ENCODE measurements around the gene KLRC3.
"Not testable (repeated sequence)": the region's sequence is repeated elsewhere in the genome, so short reads cannot be mapped to it uniquely, and the experiment has no call there.

The KLRC3 gene

GRCh38 chr12:10420334-10420733 lies at the start of gene KLRC3:
TSS of gene KLRC3 (minus strand) at chr12:10420595. CDS start at chr12:10420550, 45 bp downstream.
- not testable (repeated sequence) for DNase-seq (ENCODE audit: low read depth, low spot score)

GRCh38 chr12:10469701-10470100 lies 49.3 kb upstream of the KLRC3 start:
- no peak for DNase-seq (ENCODE audit: low read depth, low spot score)

- DNase-seq (ENCODE audit: low read depth, low spot score): no peak
Observed at GRCh38 chr12:10466311-10466710, 45.9 kb upstream of the KLRC3 start.

GRCh38 chr12:10457760-10458159 lies 37.4 kb upstream of the KLRC3 start:
- no peak for DNase-seq (ENCODE audit: low read depth, low spot score)

- DNase-seq (ENCODE audit: low read depth, low spot score): no peak
Observed at GRCh38 chr12:10456856-10457255, 36.5 kb upstream of the KLRC3 start.

GRCh38 chr12:10455766-10456165 lies 35.4 kb upstream of the KLRC3 start:
- no peak for DNase-seq (ENCODE audit: low read depth, low spot score)

- DNase-seq (ENCODE audit: low read depth, low spot score): no peak
Observed at GRCh38 chr12:10454531-10454930, 34.1 kb upstream of the KLRC3 start.

DNA sequence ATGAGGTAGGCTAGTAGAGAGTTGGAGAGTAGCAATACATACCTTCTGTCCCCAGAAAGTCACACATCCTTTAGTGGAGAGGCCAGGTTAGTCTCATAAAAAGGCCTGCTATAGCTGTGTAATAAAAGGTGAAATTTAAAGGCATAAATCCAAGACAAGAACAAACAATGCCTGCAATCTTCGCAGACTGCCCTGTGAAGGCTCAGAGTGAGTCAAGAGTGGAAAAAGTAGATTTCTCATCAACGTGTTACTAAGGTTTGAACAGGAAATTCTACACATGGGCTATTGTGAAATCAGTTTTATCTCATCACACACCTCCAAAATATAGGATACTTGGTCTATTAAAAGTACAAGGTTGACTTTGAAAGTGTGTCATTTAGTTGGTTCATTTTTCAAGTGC lies 32.8 kb upstream of the KLRC3 start, which contains the start of gene KLRC1:
TSS of gene KLRC1 (minus strand) at position 222 of the 400 bp plus-strand sequence. CDS start 2,221 bp downstream, outside the sequence.
- no peak for DNase-seq (ENCODE audit: low read depth, low spot score)

- no peak for DNase-seq (ENCODE audit: low read depth, low spot score)
Observed at GRCh38 chr12:10448236-10448635, 27.8 kb upstream of the KLRC3 start.

DNA sequence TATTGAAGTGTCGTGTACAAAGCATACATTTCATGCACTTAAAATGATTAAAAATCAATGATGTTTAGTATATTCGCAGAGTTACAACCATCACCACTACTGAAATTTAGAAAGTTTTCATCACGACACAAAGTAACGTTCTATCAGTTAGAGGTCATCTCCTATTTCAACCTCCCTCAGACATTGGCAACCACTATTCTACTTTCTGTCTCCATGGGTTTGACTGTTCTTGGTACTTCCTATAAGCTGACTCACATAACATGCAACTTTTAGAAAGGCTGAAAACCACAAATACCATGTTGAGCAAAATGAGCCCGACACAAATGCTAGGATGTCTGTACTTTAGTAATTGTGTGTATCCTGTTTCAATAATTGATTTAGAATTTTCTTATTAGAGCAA lies 25.7 kb upstream of the KLRC3 start:
- not testable (repeated sequence) for DNase-seq (ENCODE audit: low read depth, low spot score)

DNA sequence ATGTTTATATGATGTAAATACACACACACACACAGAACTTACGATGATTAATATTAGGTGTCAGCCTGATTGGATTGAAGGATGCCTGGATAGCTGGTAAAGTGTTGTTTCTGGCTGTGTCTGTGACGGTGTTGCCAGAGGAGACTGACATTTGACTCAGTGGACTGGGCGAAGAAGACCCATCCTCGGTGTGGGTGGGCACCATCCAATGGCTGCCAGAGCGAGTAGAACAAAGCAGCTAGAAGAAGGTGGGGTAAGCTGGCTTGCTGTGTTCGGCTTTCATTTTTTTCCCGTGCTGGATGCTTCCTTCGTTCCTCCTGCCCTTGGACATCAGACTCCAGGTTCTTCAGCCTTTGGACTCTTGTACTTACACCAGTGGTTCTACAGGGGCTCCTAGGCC lies 20.7 kb upstream of the KLRC3 start:
- DNase-seq (ENCODE audit: low read depth, low spot score): not testable (repeated sequence)

GRCh38 chr12:10439608-10440274 lies 19.3 kb upstream of the KLRC3 start:
- DNase-seq (ENCODE audit: low read depth, low spot score): not testable (repeated sequence)

DNA sequence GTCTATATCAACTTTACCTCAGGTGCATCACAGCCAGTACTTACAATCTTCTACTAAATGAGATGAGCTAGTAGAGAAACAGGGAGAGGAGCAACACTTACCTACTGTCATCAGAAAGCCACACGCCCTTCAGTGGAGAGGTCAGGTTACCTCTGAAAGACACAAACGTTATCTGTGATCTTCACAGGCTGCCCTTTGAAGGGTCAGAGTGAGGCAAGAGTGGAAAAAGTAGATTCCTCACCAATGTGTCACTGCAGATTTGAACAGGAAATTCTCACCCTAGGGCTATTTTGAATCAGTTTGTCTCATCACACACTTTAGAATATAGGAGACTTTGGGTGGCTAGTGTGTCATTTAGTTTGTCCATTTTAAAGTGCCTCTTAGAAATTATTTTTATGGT lies 17.2 kb upstream of the KLRC3 start:
- not testable (repeated sequence) for DNase-seq (ENCODE audit: low read depth, low spot score)

DNA sequence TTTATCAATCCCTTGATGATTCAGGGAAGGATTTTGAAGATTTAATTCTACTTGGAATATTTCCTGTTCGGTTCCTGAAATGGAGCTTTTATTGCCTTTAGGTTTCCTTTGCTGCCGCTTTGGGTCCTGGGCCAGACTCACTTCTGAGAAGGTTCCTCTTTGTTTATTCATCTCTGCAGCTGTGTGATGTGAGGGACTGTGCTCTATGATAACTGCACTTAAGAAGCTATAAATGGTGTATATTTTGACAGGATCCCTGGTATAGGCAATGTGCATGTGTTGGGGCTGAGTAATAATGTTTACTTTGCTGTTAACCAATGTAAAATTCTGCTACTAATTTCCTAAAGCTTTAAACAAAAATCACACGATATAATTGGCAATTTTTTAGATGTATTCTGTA lies 15.4 kb upstream of the KLRC3 start, which contains the start of gene KLRC2:
TSS of gene KLRC2 (minus strand) at position 195 of the 400 bp plus-strand sequence. CDS start at position 171, 24 bp downstream.
- not testable (repeated sequence) for DNase-seq (ENCODE audit: low read depth, low spot score)

DNA sequence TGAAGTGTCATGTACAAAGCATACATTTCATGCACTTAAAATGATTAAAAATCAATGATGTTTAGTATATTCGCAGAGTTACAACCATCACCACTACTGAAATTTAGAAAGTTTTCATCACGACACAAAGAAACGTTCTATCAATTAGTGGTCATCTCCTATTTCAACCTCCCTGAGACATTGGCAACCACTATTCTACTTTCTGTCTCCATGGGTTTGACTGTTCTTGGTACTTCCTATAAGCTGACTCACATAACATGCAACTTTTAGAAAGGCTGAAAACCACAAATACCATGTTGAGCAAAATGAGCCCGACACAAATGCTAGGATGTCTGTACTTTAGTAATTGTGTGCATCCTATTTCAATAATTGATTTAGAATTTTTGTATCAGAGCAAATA lies 10.2 kb upstream of the KLRC3 start:
- not testable (repeated sequence) for DNase-seq (ENCODE audit: low read depth, low spot score)

DNA sequence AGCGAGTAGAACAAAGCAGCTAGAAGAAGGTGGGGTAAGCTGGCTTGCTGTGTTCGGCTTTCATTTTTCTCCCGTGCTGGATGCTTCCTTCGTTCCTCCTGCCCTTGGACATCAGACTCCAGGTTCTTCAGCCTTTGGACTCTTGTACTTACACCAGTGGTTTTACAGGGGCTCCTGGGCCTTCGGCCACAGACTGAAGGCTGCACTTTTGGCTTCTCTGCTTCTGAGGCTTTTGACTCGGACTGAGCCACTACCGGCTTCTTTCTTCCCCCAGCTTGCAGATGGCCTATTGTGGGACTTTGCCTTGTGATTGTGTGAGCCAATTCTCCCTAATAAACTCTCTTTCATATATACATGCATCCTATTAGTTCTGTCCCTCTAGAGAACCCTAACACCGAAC lies 5.5 kb upstream of the KLRC3 start:
- not testable (repeated sequence) for DNase-seq (ENCODE audit: low read depth, low spot score)

DNA sequence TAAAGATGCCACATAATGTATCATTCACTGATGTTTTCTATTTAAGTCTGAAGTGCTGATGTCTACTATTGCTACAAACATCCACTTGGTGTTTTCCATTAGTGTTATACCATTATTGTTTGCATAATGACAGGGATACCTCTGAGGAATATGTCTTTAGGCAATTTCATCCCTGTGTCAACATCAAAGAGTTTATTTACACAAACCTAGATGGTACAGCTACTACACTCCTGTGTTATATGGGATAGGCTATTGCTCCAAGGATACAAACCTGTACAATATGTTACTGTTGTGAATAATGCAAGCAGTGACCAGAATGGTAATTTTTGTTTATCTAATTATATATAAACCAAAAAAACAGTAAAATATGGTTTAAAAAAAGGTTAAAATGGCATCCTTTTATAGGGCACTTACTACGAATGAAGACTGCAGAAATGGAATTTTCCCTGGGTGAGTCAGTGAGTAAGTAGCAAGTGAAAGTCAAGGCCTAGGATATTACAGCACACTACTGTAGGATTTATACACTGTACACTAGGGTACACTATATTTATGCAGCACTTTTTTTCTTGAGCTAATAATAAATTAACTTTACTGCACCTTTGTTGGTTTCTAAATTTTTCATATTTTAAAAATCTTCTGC lies 4.0 kb upstream of the KLRC3 start:
- not testable (repeated sequence) for DNase-seq (ENCODE audit: low read depth, low spot score)

GRCh38 chr12:10422159-10422558 lies 1.8 kb upstream of the KLRC3 start:
- DNase-seq (ENCODE audit: low read depth, low spot score): not testable (repeated sequence)

DNA sequence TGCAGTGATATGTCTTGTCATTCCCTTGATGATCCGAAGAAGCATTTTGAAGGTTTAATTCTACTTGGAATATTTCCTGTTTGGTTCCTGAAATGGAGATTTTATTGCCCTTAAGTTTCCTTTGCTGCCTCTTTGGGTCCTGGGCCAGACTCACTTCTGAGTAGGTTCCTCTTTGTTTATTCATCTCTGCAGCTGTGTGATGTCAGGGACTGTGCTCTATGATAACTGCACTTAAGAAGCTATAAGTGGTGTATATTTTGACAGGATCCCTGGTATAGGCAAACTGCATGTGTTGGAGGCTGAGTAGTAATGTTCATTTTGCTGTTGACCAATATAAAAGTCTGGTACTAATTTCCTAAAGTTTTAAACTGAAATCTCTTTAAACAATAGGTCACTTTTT lies 11.0 kb downstream of the KLRC3 start, which contains the start of gene KLRC4:
TSS of gene KLRC4 (minus strand) at position 366 of the 400 bp plus-strand sequence. CDS start at position 184, 182 bp downstream.
- no peak for DNase-seq (ENCODE audit: low read depth, low spot score)

GRCh38 chr12:10408842-10409241 lies 11.6 kb downstream of the KLRC3 start:
- DNase-seq (ENCODE audit: low read depth, low spot score): no peak

GRCh38 chr12:10406725-10407124 lies 13.7 kb downstream of the KLRC3 start:
- no peak for DNase-seq (ENCODE audit: low read depth, low spot score)

DNA sequence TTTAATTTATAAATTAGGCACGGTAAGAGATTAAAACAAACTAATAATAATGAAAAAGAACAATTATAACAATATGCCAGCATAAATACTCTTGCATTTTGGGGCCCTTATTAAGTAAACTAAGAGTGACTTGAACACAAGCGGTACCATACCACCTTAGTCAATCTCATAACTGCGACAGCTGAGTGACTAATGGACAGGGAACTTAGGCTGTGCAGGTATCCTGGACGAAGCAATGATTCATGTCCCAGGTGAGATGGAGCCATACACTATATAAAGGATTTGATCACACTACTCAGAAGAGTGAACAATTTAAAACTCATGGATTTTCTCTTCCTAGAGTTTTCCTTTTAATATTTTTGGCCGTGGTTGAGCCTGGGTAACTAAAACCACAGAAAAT lies 15.1 kb downstream of the KLRC3 start:
- no peak for DNase-seq (ENCODE audit: low read depth, low spot score)

- no peak for DNase-seq (ENCODE audit: low read depth, low spot score)
Observed at GRCh38 chr12:10404798-10405197, 15.6 kb downstream of the KLRC3 start.

All from activated naive CD8-positive, alpha-beta T cell treated with anti-CD3 and anti-CD28 coated beads, Interleukin-2, amount 50 U/mL, for 16 hours (primary cell).